Subcutaneous adipose tissue (tissue), 4 donors: Measurements from ENCODE around the gene C4BPB. TPM values are rescaled to one million over a fixed set of nuclear protein-coding genes. Genes with fewer than 3 reads are reported as not detected.

Source experiments
- total RNA-seq, 4 donors: library from RNA; depleted of rRNA; stranded (reverse); fragments of >200 nt; gene quantifications; one replicate each; pipeline ENCODE4 v1.1.0, GENCODE V29; 2016
- TF ChIP-seq, protein P1 (sequence below): fragments of 450-650 bp; IDR thresholded peaks from one replicate; pipeline ENCODE4 v1.5.1; 2016; ENCODE audit warnings: low read depth, mild to moderate bottlenecking, control low read depth, antibody characterized with exemption, moderate library complexity

The C4BPB gene
- total RNA-seq, 4 donors from 2014 or later, result 0.49 to 6.3 (median 2.2) TPM; not detected in 1

DNA sequence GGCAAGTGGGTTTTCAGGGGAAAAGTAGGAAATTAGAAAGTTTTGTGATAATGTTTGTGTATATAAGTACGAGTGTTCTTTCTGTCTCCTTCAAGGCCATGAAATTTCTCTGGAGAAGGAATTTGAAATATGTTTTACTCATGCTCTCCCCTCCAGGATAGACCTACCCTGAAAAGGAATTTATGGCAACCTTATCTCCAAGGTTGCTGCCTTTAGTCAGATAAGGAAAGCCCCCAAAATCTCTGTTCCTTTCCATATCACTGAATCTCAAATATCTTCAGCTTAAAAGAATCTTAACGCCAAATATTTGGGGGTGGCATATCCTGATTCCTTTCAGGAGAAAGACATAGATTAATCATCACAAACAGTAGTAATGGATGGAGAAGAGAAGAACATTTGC, 499 bp upstream of the C4BPB start:
- TF ChIP-seq, protein P1, sequence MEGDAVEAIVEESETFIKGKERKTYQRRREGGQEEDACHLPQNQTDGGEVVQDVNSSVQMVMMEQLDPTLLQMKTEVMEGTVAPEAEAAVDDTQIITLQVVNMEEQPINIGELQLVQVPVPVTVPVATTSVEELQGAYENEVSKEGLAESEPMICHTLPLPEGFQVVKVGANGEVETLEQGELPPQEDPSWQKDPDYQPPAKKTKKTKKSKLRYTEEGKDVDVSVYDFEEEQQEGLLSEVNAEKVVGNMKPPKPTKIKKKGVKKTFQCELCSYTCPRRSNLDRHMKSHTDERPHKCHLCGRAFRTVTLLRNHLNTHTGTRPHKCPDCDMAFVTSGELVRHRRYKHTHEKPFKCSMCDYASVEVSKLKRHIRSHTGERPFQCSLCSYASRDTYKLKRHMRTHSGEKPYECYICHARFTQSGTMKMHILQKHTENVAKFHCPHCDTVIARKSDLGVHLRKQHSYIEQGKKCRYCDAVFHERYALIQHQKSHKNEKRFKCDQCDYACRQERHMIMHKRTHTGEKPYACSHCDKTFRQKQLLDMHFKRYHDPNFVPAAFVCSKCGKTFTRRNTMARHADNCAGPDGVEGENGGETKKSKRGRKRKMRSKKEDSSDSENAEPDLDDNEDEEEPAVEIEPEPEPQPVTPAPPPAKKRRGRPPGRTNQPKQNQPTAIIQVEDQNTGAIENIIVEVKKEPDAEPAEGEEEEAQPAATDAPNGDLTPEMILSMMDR, result no peak

GRCh38 chr1:207089627-207090355, 1.1 kb downstream of the C4BPB start:
- TF ChIP-seq, protein P1, result no peak

DNA sequence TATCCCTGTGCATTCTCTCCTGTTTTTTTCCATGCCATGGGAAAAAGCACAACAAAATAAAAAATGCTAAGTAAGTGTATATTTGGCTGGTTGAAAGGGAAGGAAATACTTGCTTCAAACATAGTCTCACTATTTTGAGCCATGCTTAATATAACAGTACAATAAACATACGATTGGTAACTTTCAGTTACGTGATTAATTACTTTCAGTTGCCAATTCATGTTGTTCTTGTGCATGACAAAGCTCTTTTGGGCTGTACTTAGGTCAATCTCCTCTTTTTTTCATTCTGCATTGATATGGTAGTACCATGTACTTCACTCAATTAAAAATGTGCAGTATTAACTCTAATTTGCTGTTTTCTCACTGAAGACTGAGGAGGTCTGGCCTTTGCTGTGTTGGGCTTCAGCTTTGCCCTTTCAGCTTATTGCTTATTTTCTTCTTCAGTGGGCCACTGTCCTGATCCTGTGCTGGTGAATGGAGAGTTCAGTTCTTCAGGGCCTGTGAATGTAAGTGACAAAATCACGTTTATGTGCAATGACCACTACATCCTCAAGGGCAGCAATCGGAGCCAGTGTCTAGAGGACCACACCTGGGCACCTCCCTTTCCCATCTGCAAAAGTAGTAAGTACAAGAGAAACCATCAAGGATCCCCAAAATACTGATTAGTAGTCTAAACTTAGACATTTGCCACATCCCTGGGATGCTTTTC, 2.7 kb downstream of the C4BPB start:
- TF ChIP-seq, protein P1, result no peak

- TF ChIP-seq, protein P1, result no peak
Observed at GRCh38 chr1:207093944-207094343, 5.3 kb downstream of the C4BPB start.

DNA sequence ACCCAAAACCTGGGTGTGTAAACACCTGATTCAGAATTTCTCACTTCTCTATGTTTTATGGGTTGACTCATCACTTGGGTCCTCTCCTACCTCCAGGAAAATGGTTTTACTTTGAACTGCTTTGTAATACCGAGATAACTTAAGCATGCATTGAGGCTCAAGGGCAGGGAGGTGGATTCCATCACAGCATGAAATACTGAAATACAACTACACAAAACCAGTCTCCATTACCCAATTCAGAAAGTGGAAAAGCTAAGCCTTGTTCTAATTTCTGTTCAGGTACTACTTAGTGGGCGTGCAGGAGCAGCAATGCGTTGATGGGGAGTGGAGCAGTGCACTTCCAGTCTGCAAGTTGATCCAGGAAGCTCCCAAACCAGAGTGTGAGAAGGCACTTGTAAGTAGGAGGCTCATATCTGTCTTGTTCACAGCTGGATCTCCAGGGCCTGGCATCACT, 9.2 kb downstream of the C4BPB start:
- TF ChIP-seq, protein P1, result no peak

DNA sequence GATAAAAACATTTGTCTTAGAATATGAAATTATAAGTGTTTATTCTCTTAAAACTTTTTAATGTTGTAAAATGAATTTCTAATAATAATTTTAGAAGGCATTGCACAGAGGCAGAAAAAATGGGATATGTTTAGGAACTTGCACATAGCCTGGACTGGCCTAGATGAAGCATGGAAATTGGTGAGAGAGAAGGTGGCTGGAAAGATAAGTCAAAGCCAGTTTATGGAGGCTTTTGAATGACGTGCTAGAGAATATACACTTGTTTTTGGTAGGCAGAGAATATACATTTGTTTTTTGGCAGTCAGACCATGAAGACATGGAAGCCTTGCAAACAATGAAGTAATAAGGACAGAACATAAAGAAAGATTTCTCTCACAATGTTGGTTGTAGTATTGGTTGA, 13.1 kb downstream of the C4BPB start:
- TF ChIP-seq, protein P1, result no peak

DNA sequence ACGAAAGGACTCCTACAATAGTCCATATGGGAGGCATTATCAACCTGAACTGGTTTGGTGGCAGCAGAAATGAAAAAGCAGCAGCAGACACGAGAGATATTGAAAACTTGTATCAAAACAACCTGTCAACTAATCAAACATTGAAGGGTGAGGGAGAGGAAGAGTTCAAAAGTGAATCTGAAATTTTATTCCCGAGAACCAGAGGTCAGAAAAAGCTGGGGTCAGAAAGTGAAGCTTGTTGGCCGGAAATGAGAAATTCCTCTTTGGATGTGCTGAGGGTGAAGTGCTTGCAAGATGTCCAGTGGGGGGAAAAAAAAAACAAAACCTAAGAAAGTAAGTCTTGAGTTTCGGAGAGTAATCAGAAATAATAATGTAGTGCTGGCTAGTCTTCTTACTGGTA, 13.5 kb downstream of the C4BPB start:
- TF ChIP-seq, protein P1, result no peak
